ENCODE data around the gene GATB. TPM values are rescaled to one million over a fixed set of nuclear protein-coding genes. Genes with fewer than 3 reads are reported as not detected.

The GATB gene
- polyA plus RNA-seq, 1 donor (not counting 4 experiments of a cell fraction or from before 2014, with no cell fraction given): 31.0 TPM

DNA sequence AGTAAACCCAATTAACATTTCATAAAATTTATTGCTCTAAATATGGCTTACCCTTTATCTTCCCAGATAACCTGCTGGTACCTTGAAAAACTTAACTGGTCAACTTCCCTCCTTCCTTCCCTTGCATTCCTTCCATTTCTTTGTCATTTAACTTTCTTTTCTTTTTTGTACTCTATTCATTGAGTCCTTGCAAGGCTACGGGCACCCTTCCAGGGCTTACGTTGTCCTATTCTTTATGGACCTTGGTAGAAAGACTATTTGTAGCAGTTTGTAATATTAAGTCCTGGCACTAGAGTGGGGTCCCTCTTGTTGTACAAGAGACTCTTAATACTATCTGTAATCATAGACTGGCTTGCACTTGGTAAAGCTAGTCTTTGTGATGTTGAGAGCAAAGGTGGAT, 8.0 kb upstream of the GATB start:
- H3K4me3 ChIP-seq (ENCODE audit: control insufficient read depth in 2 of 3, extremely low read depth in 1 of 3, insufficient read depth in 2 of 3, low read depth in 1 of 3, low read length in 3 of 3): no peak overlapping the region
- H3K27ac ChIP-seq (ENCODE audit: control insufficient read depth, insufficient read depth, low read length): no peak overlapping the region
- no peaks in the 10 kb centered on the region for H4K20me1 ChIP-seq (ENCODE audit: control insufficient read depth, extremely low read depth, insufficient read depth, low read length)
- no peak overlapping the region for H3K4me2 ChIP-seq (ENCODE audit: control insufficient read depth, extremely low read depth, insufficient read depth, low read depth, low read length)
- H3K9me3 ChIP-seq (ENCODE audit: control insufficient read depth, low read depth, low read length): no peaks in the 10 kb centered on the region
- no peaks in the 10 kb centered on the region for H3K36me3 ChIP-seq (ENCODE audit: control insufficient read depth in 2 of 2, extremely low read depth in 1 of 2, insufficient read depth in 2 of 2, low read length in 2 of 2)
- H2AFZ ChIP-seq (ENCODE audit: control insufficient read depth, low read length): no peak overlapping the region
- dilution Hi-C loops (cut with MboI; ENCODE audit: extremely low pct_ligation_motif_present, low sequenced_read_pairs): no loop called here
- no peak for DNase-seq (ENCODE audit: low read depth, low spot score)
- no peaks in the 10 kb centered on the region for H3K4me1 ChIP-seq (ENCODE audit: control insufficient read depth, extremely low read depth, insufficient read depth, low read length)
- no peaks in the 10 kb centered on the region for H3K79me2 ChIP-seq (ENCODE audit: control insufficient read depth, insufficient read depth, low read length)
- no peak for FAIRE-seq
- no peak overlapping the region for H3K9ac ChIP-seq (ENCODE audit: control insufficient read depth, extremely low read depth, insufficient read depth, low read length)
- H3K27me3 ChIP-seq (ENCODE audit: control insufficient read depth, extremely low read depth, insufficient read depth, low read length): peaks cover 5% of the 10 kb centered on the region
- H3K9me1 ChIP-seq (ENCODE audit: control insufficient read depth, extremely low read depth, insufficient read depth, low read length): no peaks in the 10 kb centered on the region
- no peak for TF ChIP-seq EZH2 (IDR thresholded peaks at IDR 0.05; ENCODE audit: low read length)
- no peak for TF ChIP-seq CTCF (optimal IDR thresholded peaks at IDR 0.05 in 1 of 3, IDR thresholded peaks at IDR 0.05 in 1 of 3, conservative IDR thresholded peaks at IDR 0.05 in 1 of 3; ENCODE audit: extremely low read depth in 1 of 3, insufficient read depth in 2 of 3, low read length in 3 of 3)

- Histone ChIP-seq H3K27ac (ENCODE audit: control insufficient read depth, insufficient read depth, low read length) (no peak overlapping the region), H4K20me1 (ENCODE audit: control insufficient read depth, extremely low read depth, insufficient read depth, low read length) (no peaks in the 10 kb centered on the region), H3K9me1 (ENCODE audit: control insufficient read depth, extremely low read depth, insufficient read depth, low read length) (no peaks in the 10 kb centered on the region), H3K36me3 (ENCODE audit: control insufficient read depth in 2 of 2, extremely low read depth in 1 of 2, insufficient read depth in 2 of 2, low read length in 2 of 2) (no peaks in the 10 kb centered on the region), H3K4me3 (ENCODE audit: control insufficient read depth in 2 of 3, extremely low read depth in 1 of 3, insufficient read depth in 2 of 3, low read depth in 1 of 3, low read length in 3 of 3) (no peak overlapping the region), H3K9me3 (ENCODE audit: control insufficient read depth, low read depth, low read length) (no peaks in the 10 kb centered on the region), H3K4me2 (ENCODE audit: control insufficient read depth, extremely low read depth, insufficient read depth, low read depth, low read length) (no peak overlapping the region), H3K27me3 (ENCODE audit: control insufficient read depth, extremely low read depth, insufficient read depth, low read length) (peaks cover 2% of the 10 kb centered on the region), H3K9ac (ENCODE audit: control insufficient read depth, extremely low read depth, insufficient read depth, low read length) (no peak overlapping the region), H2AFZ (ENCODE audit: control insufficient read depth, low read length) (no peak overlapping the region), H3K4me1 (ENCODE audit: control insufficient read depth, extremely low read depth, insufficient read depth, low read length) (no peaks in the 10 kb centered on the region), H3K79me2 (ENCODE audit: control insufficient read depth, insufficient read depth, low read length) (no peaks in the 10 kb centered on the region)
- dilution Hi-C loops (cut with MboI; ENCODE audit: extremely low pct_ligation_motif_present, low sequenced_read_pairs): no loop called here
- DNase-seq (ENCODE audit: low read depth, low spot score): no peak
- TF ChIP-seq CTCF (optimal IDR thresholded peaks at IDR 0.05 in 1 of 3, IDR thresholded peaks at IDR 0.05 in 1 of 3, conservative IDR thresholded peaks at IDR 0.05 in 1 of 3; ENCODE audit: extremely low read depth in 1 of 3, insufficient read depth in 2 of 3, low read length in 3 of 3): peak; percentile 31 to 59 (median 58)
- no peak for TF ChIP-seq EZH2 (IDR thresholded peaks at IDR 0.05; ENCODE audit: low read length)
- FAIRE-seq: no peak
Measured at GRCh38 chr4:151766691-151767090, 5.9 kb upstream of the GATB start.

Data from keratinocyte (primary cell).